Breast epithelium (tissue), 3 donors: ENCODE data around the gene LRP6.

Source experiments
- POLR2AphosphoS5 ChIP-seq, 3 donors: sonication (generic); formaldehyde crosslinking; IDR thresholded peaks; one replicate each; pipeline ENCODE4 v1.6.1; 2017; ENCODE audit warnings: antibody characterized with exemption in 3 of 3
- TF ChIP-seq, protein P1 (sequence below), 3 donors: fragments of 450-650 bp; IDR thresholded peaks; one replicate each; pipeline ENCODE4 v1.5.1; 2016 to 2017; ENCODE audit warnings: antibody characterized with exemption in 3 of 3, mild to moderate bottlenecking in 3 of 3, moderate library complexity in 3 of 3

DNA sequence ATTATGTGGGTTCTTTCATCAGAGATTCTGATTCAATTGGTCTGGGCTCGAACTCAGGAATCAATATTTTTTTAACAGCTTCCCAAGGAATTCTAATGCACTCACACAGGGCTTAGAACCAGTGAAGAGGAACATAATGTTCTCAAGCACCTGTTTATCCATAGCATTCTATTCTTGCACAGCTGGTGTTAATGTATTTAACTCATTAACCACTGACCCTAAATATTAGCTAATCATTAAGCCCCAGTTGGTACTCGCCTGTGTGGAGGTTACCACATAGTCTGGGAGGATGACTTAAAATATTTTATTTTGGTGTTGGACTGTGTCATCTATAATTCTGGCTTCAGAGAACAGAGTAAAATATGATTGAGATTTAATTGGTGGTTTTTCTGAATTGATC is 45.3 kb downstream of the LRP6 start:
- TF ChIP-seq, protein P1, sequence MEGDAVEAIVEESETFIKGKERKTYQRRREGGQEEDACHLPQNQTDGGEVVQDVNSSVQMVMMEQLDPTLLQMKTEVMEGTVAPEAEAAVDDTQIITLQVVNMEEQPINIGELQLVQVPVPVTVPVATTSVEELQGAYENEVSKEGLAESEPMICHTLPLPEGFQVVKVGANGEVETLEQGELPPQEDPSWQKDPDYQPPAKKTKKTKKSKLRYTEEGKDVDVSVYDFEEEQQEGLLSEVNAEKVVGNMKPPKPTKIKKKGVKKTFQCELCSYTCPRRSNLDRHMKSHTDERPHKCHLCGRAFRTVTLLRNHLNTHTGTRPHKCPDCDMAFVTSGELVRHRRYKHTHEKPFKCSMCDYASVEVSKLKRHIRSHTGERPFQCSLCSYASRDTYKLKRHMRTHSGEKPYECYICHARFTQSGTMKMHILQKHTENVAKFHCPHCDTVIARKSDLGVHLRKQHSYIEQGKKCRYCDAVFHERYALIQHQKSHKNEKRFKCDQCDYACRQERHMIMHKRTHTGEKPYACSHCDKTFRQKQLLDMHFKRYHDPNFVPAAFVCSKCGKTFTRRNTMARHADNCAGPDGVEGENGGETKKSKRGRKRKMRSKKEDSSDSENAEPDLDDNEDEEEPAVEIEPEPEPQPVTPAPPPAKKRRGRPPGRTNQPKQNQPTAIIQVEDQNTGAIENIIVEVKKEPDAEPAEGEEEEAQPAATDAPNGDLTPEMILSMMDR (IDR thresholded peaks at IDR 0.05), result no peak
- no peak for TF ChIP-seq POLR2AphosphoS5 (IDR thresholded peaks at IDR 0.05)
